GM21390 (cell line): ENCODE data around the gene COPZ1.
"Not testable (repeated sequence)": the region's sequence is repeated elsewhere in the genome, so short reads cannot be mapped to it uniquely, and the experiment has no call there.

ENCODE experiments used
- ATAC-seq: cut with Tn5 transposase; IDR thresholded peaks from one replicate; pipeline ENCODE4 v1.9.1; 2021; ENCODE audit not compliant: unreplicated experiment

The COPZ1 gene

GRCh38 chr12:54324617-54325441 is at the start of gene COPZ1:
Gene COPZ1, plus strand, starts transcription at chr12:54325131. Its CDS starts 33 bp downstream, at chr12:54325164.
- ATAC-seq: peak; percentile 99

GRCh38 chr12:54276368-54276767 is 48.6 kb upstream of the COPZ1 start:
- ATAC-seq: no peak

- ATAC-seq: no peak
These were observed 47.1 kb upstream of the COPZ1 start for GRCh38 chr12:54277823-54278276.

- no peak for ATAC-seq
These were observed 45.7 kb upstream of the COPZ1 start for GRCh38 chr12:54279227-54279631.

- ATAC-seq: peak; percentile 66
These were observed 45.1 kb upstream of the COPZ1 start, which contains the start of gene CBX5 for GRCh38 chr12:54279632-54280467. Gene CBX5, minus strand, starts transcription at chr12:54280122. Its CDS starts 22,472 bp downstream, at chr12:54257650.

GRCh38 chr12:54280468-54281260 is 44.3 kb upstream of the COPZ1 start, which contains the start of gene HNRNPA1:
Gene HNRNPA1, plus strand, starts transcription at chr12:54280726. Its CDS starts 82 bp downstream, at chr12:54280808.
- ATAC-seq: peak; percentile 88

GRCh38 chr12:54281261-54281638 is 43.7 kb upstream of the COPZ1 start:
- not testable (repeated sequence) for ATAC-seq

GRCh38 chr12:54281694-54282093 is 43.2 kb upstream of the COPZ1 start:
- not testable (repeated sequence) for ATAC-seq

GRCh38 chr12:54282949-54283593 is 41.9 kb upstream of the COPZ1 start:
- ATAC-seq: no peak

GRCh38 chr12:54284070-54284780 is 40.7 kb upstream of the COPZ1 start:
- ATAC-seq: not testable (repeated sequence)

- no peak for ATAC-seq
These were observed 39.5 kb upstream of the COPZ1 start for GRCh38 chr12:54285150-54286041.

- no peak for ATAC-seq
These were observed 38.6 kb upstream of the COPZ1 start for GRCh38 chr12:54286042-54287030.

- no peak for ATAC-seq
These were observed 37.4 kb upstream of the COPZ1 start for GRCh38 chr12:54287261-54288157.

- no peak for ATAC-seq
These were observed 32.6 kb upstream of the COPZ1 start for GRCh38 chr12:54292083-54292930.

GRCh38 chr12:54292931-54293241 is 32.0 kb upstream of the COPZ1 start:
- no peak for ATAC-seq
